Astrocyte (in vitro differentiated cells and primary cell): Measurements from ENCODE around the gene NR4A3. TPM values are rescaled to one million over a fixed set of nuclear protein-coding genes. Genes with fewer than 3 reads are reported as not detected.

Experiments used
- DNase-seq: peaks from one replicate; pipeline ENCODE4 v3.0.0-alpha.2; 2010; ENCODE audit warnings: low read depth
- FAIRE-seq: peaks from 2 replicates; lab custom pipeline; 2011; peaks lifted over from hg19 to GRCh38; lab: Jason Lieb, UNC
- H2AFZ ChIP-seq: 2 replicates; pipeline ENCODE4 v1.6.0; 2012; ENCODE audit warnings: low read depth, low read length, inconsistent platforms
- H3K27ac ChIP-seq: 2 replicates; pipeline ENCODE4 v1.5.1; 2011; ENCODE audit warnings: low read depth, low read length, inconsistent platforms
- H3K27me3 ChIP-seq: 2 replicates; pipeline ENCODE4 v1.6.0; 2011; ENCODE audit warnings: low read length, inconsistent platforms; ENCODE audit not compliant: insufficient read depth
- H3K36me3 ChIP-seq: 2 replicates; pipeline ENCODE4 v1.5.1; 2011; ENCODE audit warnings: low read length, inconsistent platforms; ENCODE audit not compliant: insufficient read depth
- H3K4me1 ChIP-seq: 2 replicates; pipeline ENCODE4 v1.5.1; 2011; ENCODE audit warnings: low read length, inconsistent platforms; ENCODE audit not compliant: insufficient read depth
- H3K4me2 ChIP-seq: 2 replicates; pipeline ENCODE4 v1.6.0; 2012; ENCODE audit warnings: low read length, inconsistent platforms
- H3K4me3 ChIP-seq: 2 replicates; pipeline ENCODE4 v1.5.1; 2011; ENCODE audit warnings: low read depth, mild to moderate bottlenecking, low read length, inconsistent platforms; ENCODE audit not compliant: insufficient read depth
- H3K79me2 ChIP-seq: 2 replicates; pipeline ENCODE4 v1.6.0; 2012; ENCODE audit warnings: mild to moderate bottlenecking, low read length, inconsistent platforms; ENCODE audit not compliant: insufficient read depth
- H3K9ac ChIP-seq: 2 replicates; pipeline ENCODE4 v1.6.0; 2012; ENCODE audit warnings: mild to moderate bottlenecking, low read length, inconsistent platforms
- H3K9me3 ChIP-seq: 2 replicates; pipeline ENCODE4 v1.5.1; 2012; ENCODE audit warnings: low read depth, mild to moderate bottlenecking, low read length, inconsistent platforms; ENCODE audit not compliant: insufficient read depth
- H4K20me1 ChIP-seq: 2 replicates; pipeline ENCODE4 v1.6.0; 2012; ENCODE audit warnings: low read length, inconsistent platforms; ENCODE audit not compliant: insufficient read depth
- H3K27ac Mint-ChIP-seq: one replicate; pipeline ENCODE4 v1.8.0; 2021; ENCODE audit warnings: mild to moderate bottlenecking, mixed read lengths; ENCODE audit not compliant: unreplicated experiment
- H3K27me3 Mint-ChIP-seq: one replicate; pipeline ENCODE4 v1.8.0; 2021; ENCODE audit warnings: low read depth, mixed read lengths; ENCODE audit not compliant: unreplicated experiment
- H3K36me3 Mint-ChIP-seq: one replicate; pipeline ENCODE4 v1.8.0; 2021; ENCODE audit warnings: low read depth, mixed read lengths; ENCODE audit not compliant: unreplicated experiment
- H3K4me1 Mint-ChIP-seq: one replicate; pipeline ENCODE4 v1.8.0; 2021; ENCODE audit warnings: low read depth, mixed read lengths; ENCODE audit not compliant: unreplicated experiment
- H3K4me3 Mint-ChIP-seq: one replicate; pipeline ENCODE4 v1.8.0; 2021; ENCODE audit warnings: mild to moderate bottlenecking, moderate library complexity, mixed read lengths; ENCODE audit not compliant: unreplicated experiment
- H3K9me3 Mint-ChIP-seq: one replicate; pipeline ENCODE4 v1.8.0; 2021; ENCODE audit warnings: mild to moderate bottlenecking, mixed read lengths; ENCODE audit not compliant: unreplicated experiment
- CTCF ChIP-seq: IDR thresholded peaks from 2 replicates; pipeline ENCODE4 v1.5.1; 2011; ENCODE audit warnings: low read depth, mild to moderate bottlenecking, inconsistent platforms, low read length, moderate library complexity; ENCODE audit not compliant: insufficient read depth
- EZH2 ChIP-seq: IDR thresholded peaks from 2 replicates; pipeline ENCODE4 v1.6.1; 2012; ENCODE audit warnings: mild to moderate bottlenecking, low read length, inconsistent platforms; ENCODE audit not compliant: insufficient read depth
- total RNA-seq: library from RNA; stranded (reverse); gene quantifications from 2 replicates; pipeline ENCODE4 v1.2.1, GENCODE V29; 2021

NR4A3 gene
- total RNA-seq, 1 donor from 2014 or later, result 3.6 TPM

GRCh38 chr9:99807276-99807852, 14.3 kb upstream of the NR4A3 start:
- H3K4me3 ChIP-seq, result no peak overlapping the region
- H3K4me3 Mint-ChIP-seq, result no peak overlapping the region
- H3K9ac ChIP-seq, result no peak overlapping the region
- DNase-seq (peak; percentile 32), FAIRE-seq (no peak)
- H2AFZ ChIP-seq, result no peak overlapping the region
- H4K20me1 ChIP-seq, result peaks cover 3% of the 10 kb centered on the region
- H3K9me3 Mint-ChIP-seq, result no peaks in the 10 kb centered on the region
- no peak overlapping the region for H3K4me2 ChIP-seq
- H3K36me3 ChIP-seq, result no peaks in the 10 kb centered on the region
- H3K36me3 Mint-ChIP-seq, result no peaks in the 10 kb centered on the region
- no peaks in the 10 kb centered on the region for H3K4me1 Mint-ChIP-seq
- no peak overlapping the region for H3K27ac ChIP-seq
- no peak overlapping the region for H3K27ac Mint-ChIP-seq
- H3K79me2 ChIP-seq, result no peaks in the 10 kb centered on the region
- H3K9me3 ChIP-seq, result no peaks in the 10 kb centered on the region
- H3K27me3 Mint-ChIP-seq, result no peaks in the 10 kb centered on the region
- no peaks in the 10 kb centered on the region for H3K27me3 ChIP-seq
- TF ChIP-seq CTCF (peak; percentile 89), EZH2 (no peak)
- no peaks in the 10 kb centered on the region for H3K4me1 ChIP-seq

GRCh38 chr9:99807956-99808355, 13.7 kb upstream of the NR4A3 start:
- Mint-ChIP-seq H3K4me3 (no peak overlapping the region), H3K9me3 (no peaks in the 10 kb centered on the region), H3K4me1 (no peaks in the 10 kb centered on the region), H3K36me3 (no peaks in the 10 kb centered on the region), H3K27ac (no peak overlapping the region), H3K27me3 (no peaks in the 10 kb centered on the region)
- H3K27ac ChIP-seq, result no peak overlapping the region
- H3K4me2 ChIP-seq, result no peak overlapping the region
- H2AFZ ChIP-seq, result no peak overlapping the region
- H3K9ac ChIP-seq, result no peak overlapping the region
- H3K4me3 ChIP-seq, result no peak overlapping the region
- H3K36me3 ChIP-seq, result no peaks in the 10 kb centered on the region
- FAIRE-seq, result no peak
- no peak for TF ChIP-seq CTCF
- no peak for TF ChIP-seq EZH2
- DNase-seq, result no peak
- H3K9me3 ChIP-seq, result no peaks in the 10 kb centered on the region
- no peaks in the 10 kb centered on the region for H3K79me2 ChIP-seq
- H3K27me3 ChIP-seq, result no peaks in the 10 kb centered on the region
- H3K4me1 ChIP-seq, result no peaks in the 10 kb centered on the region
- peaks cover 3% of the 10 kb centered on the region for H4K20me1 ChIP-seq

- no peaks in the 10 kb centered on the region for H3K27me3 Mint-ChIP-seq
- H3K9me3 ChIP-seq, result no peaks in the 10 kb centered on the region
- H2AFZ ChIP-seq, result no peak overlapping the region
- no peaks in the 10 kb centered on the region for H3K36me3 ChIP-seq
- H3K4me1 ChIP-seq, result no peaks in the 10 kb centered on the region
- no peaks in the 10 kb centered on the region for H3K4me1 Mint-ChIP-seq
- no peak overlapping the region for H3K4me3 Mint-ChIP-seq
- no peaks in the 10 kb centered on the region for H3K9me3 Mint-ChIP-seq
- H3K4me3 ChIP-seq, result no peak overlapping the region
- no peaks in the 10 kb centered on the region for H3K36me3 Mint-ChIP-seq
- TF ChIP-seq EZH2 (no peak), CTCF (no peak)
- H3K27ac Mint-ChIP-seq, result no peak overlapping the region
- H3K79me2 ChIP-seq, result no peaks in the 10 kb centered on the region
- H3K9ac ChIP-seq, result no peak overlapping the region
- no peak overlapping the region for H3K27ac ChIP-seq
- FAIRE-seq (no peak), DNase-seq (no peak)
- no peak overlapping the region for H3K4me2 ChIP-seq
- no peaks in the 10 kb centered on the region for H3K27me3 ChIP-seq
- H4K20me1 ChIP-seq, result peaks cover 3% of the 10 kb centered on the region
These were observed 13.2 kb upstream of the NR4A3 start for GRCh38 chr9:99808454-99808853.
